ENCODE results near the gene NPM1. TPM values are rescaled to one million over a fixed set of nuclear protein-coding genes. Genes with fewer than 3 reads are reported as not detected.

Gene NPM1
- total RNA-seq, 1 experiment from 2014 or later, result 2,265 TPM

- Histone ChIP-seq H2AFZ (ENCODE audit: low read length) (no peak overlapping the region), H3K27me3 (ENCODE audit: low read length) (no peaks in the 10 kb centered on the region), H3K79me2 (ENCODE audit: low read length) (no peaks in the 10 kb centered on the region), H3K4me3 (ENCODE audit: low read length) (no peak overlapping the region), H3K4me2 (ENCODE audit: low read length) (no peak overlapping the region), H3F3A (ENCODE audit: low read length, unreplicated experiment) (no peaks in the 10 kb centered on the region), H4K20me1 (ENCODE audit: low read length) (no peaks in the 10 kb centered on the region), H3K9me3 (ENCODE audit: low read length) (no peaks in the 10 kb centered on the region), H3K9me2 (replicated peaks; ENCODE audit: low read length) (no peaks in the 10 kb centered on the region), H3K9ac (ENCODE audit: low read length) (no peak overlapping the region), H3K27ac (ENCODE audit: low read length) (no peak overlapping the region), H3K4me1 (ENCODE audit: insufficient read depth, low read length) (no peaks in the 10 kb centered on the region), H3K36me3 (ENCODE audit: low read depth, low read length) (no peaks in the 10 kb centered on the region)
- ChIA-PET POLR2A (ENCODE audit: unreplicated experiment) (no interaction called here), CTCF (interaction anchor here (0.5 kb wide), 1 partner anchor 60 kb away, joined by 3 read pairs; no protein-coding TSS in a partner anchor)
- no TSS peak for BruUV-seq (replicated peaks)
- DNase-seq (no peak), ATAC-seq (no peak)
- TF ChIP-seq EZH2phosphoT487 (IDR thresholded peaks at IDR 0.05; ENCODE audit: borderline replicate concordance, low read length), result no peak
- no peak for TF ChIP-seq EZH2 (IDR thresholded peaks at IDR 0.05; ENCODE audit: low read length, unreplicated experiment)
- no peak for TF ChIP-seq CTCF (conservative IDR thresholded peaks at IDR 0.05; ENCODE audit: low read depth, low read length)
- intact Hi-C loops (cut with micrococcal nuclease), result loop anchor here (5.0 kb wide), 1 partner anchor 603 kb away; no protein-coding TSS in a partner anchor
These were observed 42.6 kb upstream of the NPM1 start for GRCh38 chr5:171344936-171345608.

- no peaks in the 10 kb centered on the region for H3K36me3 ChIP-seq (ENCODE audit: low read depth, low read length)
- H3K4me1 ChIP-seq (ENCODE audit: insufficient read depth, low read length), result no peaks in the 10 kb centered on the region
- intact Hi-C loops (cut with micrococcal nuclease), result no loop called here
- no peaks in the 10 kb centered on the region for H3K79me2 ChIP-seq (ENCODE audit: low read length)
- H3K9me3 ChIP-seq (ENCODE audit: low read length), result no peaks in the 10 kb centered on the region
- no peaks in the 10 kb centered on the region for H3F3A ChIP-seq (ENCODE audit: low read length, unreplicated experiment)
- H3K27ac ChIP-seq (ENCODE audit: low read length), result no peak overlapping the region
- no peak overlapping the region for H2AFZ ChIP-seq (ENCODE audit: low read length)
- no TSS peak for BruUV-seq (replicated peaks)
- CTCF ChIA-PET, result no interaction called here
- TF ChIP-seq EZH2 (IDR thresholded peaks at IDR 0.05; ENCODE audit: low read length, unreplicated experiment) (no peak), CTCF (conservative IDR thresholded peaks at IDR 0.05; ENCODE audit: low read depth, low read length) (no peak), EZH2phosphoT487 (IDR thresholded peaks at IDR 0.05; ENCODE audit: borderline replicate concordance, low read length) (no peak)
- no peaks in the 10 kb centered on the region for H3K27me3 ChIP-seq (ENCODE audit: low read length)
- H3K4me3 ChIP-seq (ENCODE audit: low read length), result no peak overlapping the region
- POLR2A ChIA-PET (ENCODE audit: unreplicated experiment), result no interaction called here
- no peak for DNase-seq
- H3K4me2 ChIP-seq (ENCODE audit: low read length), result no peak overlapping the region
- H3K9ac ChIP-seq (ENCODE audit: low read length), result no peak overlapping the region
- no peaks in the 10 kb centered on the region for H4K20me1 ChIP-seq (ENCODE audit: low read length)
- ATAC-seq, result no peak
- no peaks in the 10 kb centered on the region for H3K9me2 ChIP-seq (replicated peaks; ENCODE audit: low read length)
These were observed 36.0 kb upstream of the NPM1 start for GRCh38 chr5:171351536-171352073.

GRCh38 chr5:171355302-171355724, 32.3 kb upstream of the NPM1 start:
- H3K27me3 ChIP-seq (ENCODE audit: low read length), result no peaks in the 10 kb centered on the region
- no peaks in the 10 kb centered on the region for H3K79me2 ChIP-seq (ENCODE audit: low read length)
- no peak overlapping the region for H3K4me2 ChIP-seq (ENCODE audit: low read length)
- no peaks in the 10 kb centered on the region for H3K9me3 ChIP-seq (ENCODE audit: low read length)
- no peak overlapping the region for H3K9ac ChIP-seq (ENCODE audit: low read length)
- CTCF ChIA-PET, result no interaction called here
- intact Hi-C loops (cut with micrococcal nuclease), result no loop called here
- H3F3A ChIP-seq (ENCODE audit: low read length, unreplicated experiment), result no peaks in the 10 kb centered on the region
- no peak for ATAC-seq
- H4K20me1 ChIP-seq (ENCODE audit: low read length), result no peaks in the 10 kb centered on the region
- H3K9me2 ChIP-seq (replicated peaks; ENCODE audit: low read length), result no peaks in the 10 kb centered on the region
- H3K4me1 ChIP-seq (ENCODE audit: insufficient read depth, low read length), result no peaks in the 10 kb centered on the region
- no peak for DNase-seq
- no peak overlapping the region for H3K4me3 ChIP-seq (ENCODE audit: low read length)
- no peak overlapping the region for H3K27ac ChIP-seq (ENCODE audit: low read length)
- no TSS peak for BruUV-seq (replicated peaks)
- POLR2A ChIA-PET (ENCODE audit: unreplicated experiment), result no interaction called here
- H2AFZ ChIP-seq (ENCODE audit: low read length), result no peak overlapping the region
- no peak for TF ChIP-seq CTCF (conservative IDR thresholded peaks at IDR 0.05; ENCODE audit: low read depth, low read length)
- no peak for TF ChIP-seq EZH2 (IDR thresholded peaks at IDR 0.05; ENCODE audit: low read length, unreplicated experiment)
- no peak for TF ChIP-seq EZH2phosphoT487 (IDR thresholded peaks at IDR 0.05; ENCODE audit: borderline replicate concordance, low read length)
- no peaks in the 10 kb centered on the region for H3K36me3 ChIP-seq (ENCODE audit: low read depth, low read length)
